Peyer's patch (tissue), 4 donors: ENCODE data around the gene SLC26A9.

Experiments used
- POLR2A ChIP-seq, 2 donors: fragments of 450-650 bp; IDR thresholded peaks; one replicate each; pipeline ENCODE4 v1.5.1; 2017; ENCODE audit warnings: antibody characterized with exemption in 2 of 2, mild to moderate bottlenecking in 2 of 2, moderate library complexity in 2 of 2
- TF ChIP-seq, protein P1 (sequence below), 6 experiments: fragments of 450-650 bp in 4 of 6; fragments of 200-600 bp in 2 of 6; sonication (generic) in 1 of 6; IDR thresholded peaks; one replicate each; pipeline ENCODE4 v1.5.1; 2017 to 2019; ENCODE audit warnings: antibody characterized with exemption in 6 of 6, mild to moderate bottlenecking in 3 of 6, moderate library complexity in 1 of 6

DNA sequence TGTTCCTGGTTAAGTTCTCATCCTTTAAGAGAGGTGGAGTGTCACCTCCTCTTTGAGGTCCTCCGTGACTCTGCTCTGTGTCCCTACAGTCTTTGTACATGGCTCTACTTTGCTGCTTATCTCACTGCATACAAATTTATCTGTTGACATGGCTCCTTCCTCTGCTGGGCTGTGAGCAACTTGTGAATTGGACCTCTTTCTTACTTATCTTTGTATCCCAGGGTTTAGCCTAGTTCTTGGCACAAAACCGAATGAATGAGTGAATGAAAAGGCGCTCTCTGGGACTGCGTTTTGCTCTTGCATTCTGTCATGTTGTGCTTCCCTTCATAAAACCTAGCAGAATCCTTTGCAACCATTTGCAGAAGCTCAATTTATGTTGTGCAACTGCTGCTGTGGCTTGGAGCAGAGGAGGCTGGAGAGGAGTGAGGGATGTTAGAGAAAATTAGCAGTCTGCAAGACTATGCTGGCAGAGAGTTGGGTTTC is 12.4 kb downstream of the SLC26A9 start:
- TF ChIP-seq, protein P1, sequence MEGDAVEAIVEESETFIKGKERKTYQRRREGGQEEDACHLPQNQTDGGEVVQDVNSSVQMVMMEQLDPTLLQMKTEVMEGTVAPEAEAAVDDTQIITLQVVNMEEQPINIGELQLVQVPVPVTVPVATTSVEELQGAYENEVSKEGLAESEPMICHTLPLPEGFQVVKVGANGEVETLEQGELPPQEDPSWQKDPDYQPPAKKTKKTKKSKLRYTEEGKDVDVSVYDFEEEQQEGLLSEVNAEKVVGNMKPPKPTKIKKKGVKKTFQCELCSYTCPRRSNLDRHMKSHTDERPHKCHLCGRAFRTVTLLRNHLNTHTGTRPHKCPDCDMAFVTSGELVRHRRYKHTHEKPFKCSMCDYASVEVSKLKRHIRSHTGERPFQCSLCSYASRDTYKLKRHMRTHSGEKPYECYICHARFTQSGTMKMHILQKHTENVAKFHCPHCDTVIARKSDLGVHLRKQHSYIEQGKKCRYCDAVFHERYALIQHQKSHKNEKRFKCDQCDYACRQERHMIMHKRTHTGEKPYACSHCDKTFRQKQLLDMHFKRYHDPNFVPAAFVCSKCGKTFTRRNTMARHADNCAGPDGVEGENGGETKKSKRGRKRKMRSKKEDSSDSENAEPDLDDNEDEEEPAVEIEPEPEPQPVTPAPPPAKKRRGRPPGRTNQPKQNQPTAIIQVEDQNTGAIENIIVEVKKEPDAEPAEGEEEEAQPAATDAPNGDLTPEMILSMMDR (IDR thresholded peaks at IDR 0.05): no peak
- TF ChIP-seq POLR2A (IDR thresholded peaks at IDR 0.05): no peak
